Lung (tissue), 12 donors: ENCODE measurements around the gene CDC73. TPM values are rescaled to one million over a fixed set of nuclear protein-coding genes. Genes with fewer than 3 reads are reported as not detected.

Experiments used
- ATAC-seq: fragments of 200-7000 bp; cut with Tn5 transposase; one replicate; pipeline ENCODE4 v1.9.1; 2020; ENCODE audit warnings: moderate number of reproducible peaks; ENCODE audit not compliant: insufficient read depth, low FRiP score
- DNase-seq, 3 donors: peaks; one replicate each; pipeline ENCODE4 v3.0.0-alpha.2; 2013 to 2017
- H3K27ac ChIP-seq, 2 donors: one replicate each; pipeline ENCODE4 v1.5.1; 2013; ENCODE audit warnings: mild to moderate bottlenecking in 2 of 2, moderate library complexity in 2 of 2, control low read depth in 1 of 2, inconsistent platforms in 1 of 2, low read depth in 1 of 2, low read length in 1 of 2
- H3K27me3 ChIP-seq, 3 donors: one replicate each; pipeline ENCODE4 v1.5.1; 2013; ENCODE audit warnings: low read length in 2 of 3; ENCODE audit not compliant: control insufficient read depth in 3 of 3, insufficient read depth in 3 of 3
- H3K36me3 ChIP-seq, 4 donors: one replicate each; pipeline ENCODE4 v1.5.1; 2013; ENCODE audit warnings: low read length in 4 of 4, mild to moderate bottlenecking in 1 of 4, moderate library complexity in 1 of 4; ENCODE audit not compliant: control insufficient read depth in 4 of 4, insufficient read depth in 4 of 4
- H3K4me1 ChIP-seq, 5 donors: one replicate each; pipeline ENCODE4 v1.5.1; 2013; ENCODE audit warnings: low read length in 5 of 5, mild to moderate bottlenecking in 2 of 5, moderate library complexity in 1 of 5; ENCODE audit not compliant: control insufficient read depth in 5 of 5, insufficient read depth in 5 of 5
- H3K4me3 ChIP-seq: one replicate; pipeline ENCODE4 v1.5.1; 2013; ENCODE audit warnings: mild to moderate bottlenecking, control low read depth, moderate library complexity
- H3K9ac ChIP-seq, 2 donors: one replicate each; pipeline ENCODE4 v1.5.1; 2013; ENCODE audit warnings: low read length in 2 of 2, control low read depth in 1 of 2; ENCODE audit not compliant: insufficient read depth in 1 of 2
- H3K9me3 ChIP-seq, 4 donors: one replicate each; pipeline ENCODE4 v1.5.1; 2013; ENCODE audit warnings: low read length in 3 of 4, mild to moderate bottlenecking in 1 of 4, moderate library complexity in 1 of 4; ENCODE audit not compliant: control insufficient read depth in 4 of 4, insufficient read depth in 3 of 4
- CTCF ChIP-seq: IDR thresholded peaks from 2 replicates; pipeline ENCODE4 v1.5.1; 2012; ENCODE audit warnings: mild to moderate bottlenecking; ENCODE audit errors: control extremely low read depth, extremely low read depth
- WGBS, 2 donors: extraction: QIAGEN DNeasy Blood & Tissue Kit; methylation state at CpG; one replicate each; pipeline ENCODE4 v1.1.7; 2013; 5-methylcytosine and 5-hydroxymethylcytosine counted together
- polyA plus RNA-seq, 2 donors: library from polyadenylated mRNA; stranded (reverse); fragments of 200-250 nt; gene quantifications; one replicate each; pipeline ENCODE4 v1.2.1, GENCODE V29; 2013
- total RNA-seq, 2 donors: library from RNA; depleted of rRNA in 1 of 2; stranded (reverse); fragments of >200 nt in 1 of 2; gene quantifications; one replicate each; pipeline ENCODE4 v1.2.1, GENCODE V29; 2014 to 2021
- donor health status: control.
- donor health status: control.
- donor health status: Bipolar disorder and iron deficiency.
- donor health status: healthy.
- donor health status: DM: yes; HTN: yes; CAD: no.

Gene CDC73
- total and polyA plus RNA-seq, 4 donors = 7.8 to 64.2 (median 34.5) TPM

GRCh38 chr1:193118194-193118593, 3.6 kb upstream of the CDC73 start:
- ATAC-seq = no peak
- no peaks in the 10 kb centered on the region for H3K27me3 ChIP-seq
- 91 to 97% methylated on average over 3 of the region's 3 CpGs for WGBS, 2 donors

GRCh38 chr1:193118803-193119730, 2.8 kb upstream of the CDC73 start:
- DNase-seq = no peak
- no peaks in the 10 kb centered on the region for H3K36me3 ChIP-seq
- H3K9ac ChIP-seq = no peak overlapping the region
- H3K27me3 ChIP-seq = no peaks in the 10 kb centered on the region
- peaks cover 0 to 22% (median 4%) of the 10 kb centered on the region in 5 donors for H3K4me1 ChIP-seq
- TF ChIP-seq CTCF = no peak
- H3K4me3 ChIP-seq = no peak overlapping the region
- ATAC-seq = no peak
- WGBS, 2 donors = 94% methylated on average over 4 of the region's 4 CpGs
- no peaks in the 10 kb centered on the region for H3K9me3 ChIP-seq
- no peak overlapping the region for H3K27ac ChIP-seq

More at GRCh38 chr1:193118194-193118593, 3.6 kb upstream of the CDC73 start:
- Histone ChIP-seq H3K36me3 (no peaks in the 10 kb centered on the region), H3K27ac (no peak overlapping the region), H3K4me3 (no peak overlapping the region), H3K4me1 (peaks cover 0 to 13% (median 3%) of the 10 kb centered on the region in 5 donors), H3K9ac (no peak overlapping the region), H3K9me3 (no peaks in the 10 kb centered on the region)
- TF ChIP-seq CTCF = no peak
- DNase-seq = no peak

- Histone ChIP-seq H3K27me3 (no peaks in the 10 kb centered on the region), H3K9me3 (no peaks in the 10 kb centered on the region), H3K27ac (no peak overlapping the region), H3K4me1 (peaks cover 0 to 24% (median 6%) of the 10 kb centered on the region in 5 donors), H3K4me3 (no peak overlapping the region), H3K9ac (peak overlapping the region in 1 of 2 donors; percentile 92), H3K36me3 (peaks cover 0 to 4% (median 0%) of the 10 kb centered on the region in 4 donors)
- DNase-seq = no peak
- TF ChIP-seq CTCF = no peak
- WGBS, 2 donors = 79 to 82% methylated on average over 6 of the region's 6 CpGs
- no peak for ATAC-seq
Measured at GRCh38 chr1:193120604-193121166, 1.1 kb upstream of the CDC73 start.
